GM23338 (cell line): ENCODE data around the gene RNH1. TPM values are rescaled to one million over a fixed set of nuclear protein-coding genes. Genes with fewer than 3 reads are reported as not detected.
A peak's percentile ranks its signal among the peaks of the same experiment; 100 is the strongest.

Experiments
- ATAC-seq: fragments of 200-7000 bp; cut with Tn5 transposase; 3 replicates; pipeline ENCODE4 v1.9.1; 2020
- DNase-seq: peaks from one replicate; pipeline ENCODE4 v3.0.0-alpha.2; 2015; ENCODE audit warnings: low spot score
- H2AFZ ChIP-seq: fragments of 200-600 bp; sonication (generic); 2 replicates; pipeline ENCODE4 v1.8.0; 2016; ENCODE audit warnings: antibody characterized with exemption, mild to moderate bottlenecking, moderate library complexity
- H3F3A ChIP-seq: fragments of 200-600 bp; sonication (generic); replicated peaks from 2 replicates; pipeline ENCODE4 v1.8.0; 2017; ENCODE audit warnings: antibody characterized with exemption, mixed run types, low read depth
- H3K27ac ChIP-seq: fragments of 200-600 bp; sonication (generic); 2 replicates; pipeline ENCODE4 v1.6.1; 2016; ENCODE audit warnings: low read depth
- H3K27me3 ChIP-seq: fragments of 200-600 bp; sonication (generic); 2 replicates; pipeline ENCODE4 v1.8.0; 2016; ENCODE audit warnings: mild to moderate bottlenecking, mixed run types, moderate library complexity; ENCODE audit not compliant: insufficient read depth
- H3K36me3 ChIP-seq: fragments of 200-600 bp; sonication (generic); 2 replicates; pipeline ENCODE4 v1.8.0; 2016; ENCODE audit warnings: mild to moderate bottlenecking; ENCODE audit not compliant: insufficient read depth
- H3K4me1 ChIP-seq: fragments of 200-600 bp; sonication (generic); 2 replicates; pipeline ENCODE4 v1.8.0; 2016; ENCODE audit warnings: mild to moderate bottlenecking, moderate library complexity; ENCODE audit not compliant: insufficient read depth
- H3K4me2 ChIP-seq: fragments of 200-600 bp; sonication (generic); 2 replicates; pipeline ENCODE4 v1.7.1; 2017; ENCODE audit warnings: mixed run types
- H3K4me3 ChIP-seq: fragments of 200-600 bp; sonication (generic); 2 replicates; pipeline ENCODE4 v1.6.1; 2016; ENCODE audit warnings: mixed run types
- H3K79me2 ChIP-seq: fragments of 200-600 bp; sonication (generic); replicated peaks from 2 replicates; pipeline ENCODE4 v1.8.0; 2017; ENCODE audit warnings: mild to moderate bottlenecking; ENCODE audit not compliant: insufficient read depth
- H3K9me2 ChIP-seq: fragments of 200-600 bp; sonication (generic); 2 replicates; pipeline ENCODE4 v1.8.0; 2017; ENCODE audit not compliant: insufficient read depth
- H4K20me1 ChIP-seq: fragments of 200-600 bp; sonication (generic); replicated peaks from 2 replicates; pipeline ENCODE4 v1.8.0; 2017; ENCODE audit warnings: mild to moderate bottlenecking; ENCODE audit not compliant: insufficient read depth
- H3K27ac Mint-ChIP-seq: 2 replicates; pipeline ENCODE4 v1.8.0; 2020; ENCODE audit warnings: inconsistent platforms, mild to moderate bottlenecking, moderate library complexity, mixed read lengths
- H3K27me3 Mint-ChIP-seq: 3 replicates; pipeline ENCODE4 v1.8.0; 2022; ENCODE audit warnings: low read depth, mild to moderate bottlenecking, moderate library complexity, mixed read lengths, inconsistent platforms; ENCODE audit not compliant: insufficient read depth, poor library complexity
- H3K36me3 Mint-ChIP-seq: 3 replicates; pipeline ENCODE4 v1.8.0; 2021; ENCODE audit warnings: low read depth, mild to moderate bottlenecking, inconsistent platforms, moderate library complexity, mixed read lengths
- H3K4me1 Mint-ChIP-seq: 3 replicates; pipeline ENCODE4 v1.8.0; 2020; ENCODE audit warnings: mild to moderate bottlenecking, inconsistent platforms, mixed read lengths
- H3K4me3 Mint-ChIP-seq: 3 replicates; pipeline ENCODE4 v1.8.0; 2021; ENCODE audit warnings: moderate library complexity, mild to moderate bottlenecking, inconsistent platforms, mixed read lengths
- H3K9me3 Mint-ChIP-seq: 3 replicates; pipeline ENCODE4 v1.8.0; 2020; ENCODE audit warnings: moderate library complexity, mild to moderate bottlenecking, inconsistent platforms, mixed read lengths
- CTCF ChIP-seq, 2 experiments: fragments of 200-600 bp in 1 of 2; sonication (generic) in 1 of 2; conservative IDR thresholded peaks; 2 replicates each; pipeline versions ENCODE4 v1.5.1 to v1.6.1; 2016 to 2017; ENCODE audit warnings: antibody characterized with exemption in 2 of 2, low read depth in 2 of 2, mild to moderate bottlenecking in 2 of 2, moderate library complexity in 1 of 2
- ETS1 ChIP-seq: IDR thresholded peaks from 2 replicates; pipeline ENCODE4 v1.6.1; 2016; ENCODE audit warnings: antibody characterized with exemption
- EZH2 ChIP-seq: fragments of 200-600 bp; sonication (generic); IDR thresholded peaks from one replicate; pipeline ENCODE4 v1.8.0; 2017; ENCODE audit warnings: antibody characterized with exemption, mild to moderate bottlenecking, low read depth; ENCODE audit not compliant: unreplicated experiment
- JUNB ChIP-seq: IDR thresholded peaks from one replicate; pipeline ENCODE4 v1.6.1; 2016; ENCODE audit warnings: antibody characterized with exemption; ENCODE audit not compliant: unreplicated experiment
- NANOG ChIP-seq: IDR thresholded peaks from 2 replicates; pipeline ENCODE4 v1.6.1; 2016; ENCODE audit warnings: antibody characterized with exemption, borderline replicate concordance
- POLR2AphosphoS5 ChIP-seq: IDR thresholded peaks from 2 replicates; pipeline ENCODE4 v1.6.1; 2016; ENCODE audit warnings: antibody characterized with exemption, low read depth
- ZNF114 ChIP-seq: fragments of 250-450 bp; sonication (Bioruptor Pico); IDR thresholded peaks from 2 replicates; pipeline ENCODE4 v1.5.0; 2020; ENCODE audit warnings: mild to moderate bottlenecking, moderate library complexity
- ZNF331 ChIP-seq: fragments of 250-450 bp; sonication (Bioruptor Pico); IDR thresholded peaks from 2 replicates; pipeline ENCODE4 v1.5.0; 2020; ENCODE audit warnings: low read depth, mild to moderate bottlenecking, moderate library complexity
- ZNF462 ChIP-seq: fragments of 250-450 bp; sonication (Bioruptor Pico); IDR thresholded peaks from 2 replicates; pipeline ENCODE4 v1.5.0; 2020; ENCODE audit warnings: mild to moderate bottlenecking, moderate library complexity
- polyA plus RNA-seq: library from polyadenylated mRNA; unstranded; fragments of >200 nt; fragmentation: Nextera tagmentation; extraction: Ambion mirVana; gene quantifications from 2 replicates; pipeline ENCODE4 v1.2.1, GENCODE V29; 2016
- total RNA-seq: library from RNA; depleted of rRNA; stranded (reverse); fragments of >200 nt; shearing (Covaris generic); gene quantifications from 2 replicates; pipeline ENCODE4 v1.2.3, GENCODE V29; 2014

The RNH1 gene
- total and polyA plus RNA-seq, 2 experiments from 2014 or later = 33.3 to 56.3 TPM

GRCh38 chr11:553988-554340 is 46.9 kb upstream of the RNH1 start:
- Mint-ChIP-seq H3K4me3 (no peak overlapping the region), H3K36me3 (no peaks in the 10 kb centered on the region), H3K4me1 (peaks cover 6% of the 10 kb centered on the region; the same call in 2 of the 3 replicates), H3K9me3 (peaks cover 2% of the 10 kb centered on the region; the same call in 1 of the 3 replicates), H3K27me3 (peaks cover 21% of the 10 kb centered on the region), H3K27ac (no peak overlapping the region)
- Histone ChIP-seq H2AFZ (no peak overlapping the region), H3K27ac (no peak overlapping the region), H3K36me3 (no peaks in the 10 kb centered on the region), H3K27me3 (peaks cover 28% of the 10 kb centered on the region), H3K9me2 (no peaks in the 10 kb centered on the region), H3K79me2 (no peaks in the 10 kb centered on the region), H3K4me3 (no peak overlapping the region), H4K20me1 (no peaks in the 10 kb centered on the region), H3K4me1 (peaks cover 5% of the 10 kb centered on the region; the same call in 1 of the 2 replicates), H3K4me2 (peak overlapping the region; percentile 87), H3F3A (0 out of 2 replicates have a peak, but pooled peaks cover 7% of the 10 kb centered on the region)
- DNase-seq (no peak), ATAC-seq (no peak)
- no peak for TF ChIP-seq POLR2AphosphoS5
- no peak for TF ChIP-seq JUNB
- no peak for TF ChIP-seq EZH2
- TF ChIP-seq NANOG = no peak
- TF ChIP-seq ZNF331 (CRISPR knock-in tag) = no peak
- no peak for TF ChIP-seq CTCF (conservative IDR thresholded peaks at IDR 0.05; ENCODE audit: low read depth in 2 of 2)
- TF ChIP-seq ZNF462 (CRISPR knock-in tag) = no peak
- no peak for TF ChIP-seq ZNF114
- no peak for TF ChIP-seq ETS1
